ENCODE results near the gene CCDC91.

Gene CCDC91

GRCh38 chr12:28543021-28543890, 353.0 kb downstream of the CCDC91 start:
- peak in 1 of 2 donors; percentile 25 for DNase-seq

GRCh38 chr12:28550757-28551704, 360.8 kb downstream of the CCDC91 start:
- DNase-seq: no peak

GRCh38 chr12:28552251-28552970, 362.2 kb downstream of the CCDC91 start:
- no peak for DNase-seq

GRCh38 chr12:28555748-28556147, 365.5 kb downstream of the CCDC91 start:
- DNase-seq: no peak

GRCh38 chr12:28558250-28558649, 368.0 kb downstream of the CCDC91 start:
- no peak for DNase-seq

- no peak for DNase-seq
Observed at GRCh38 chr12:28563286-28563685, 373.0 kb downstream of the CCDC91 start.

GRCh38 chr12:28563936-28564335, 373.7 kb downstream of the CCDC91 start:
- no peak for DNase-seq

- no peak for DNase-seq
Observed at GRCh38 chr12:28568118-28568517, 377.9 kb downstream of the CCDC91 start.

GRCh38 chr12:28568704-28569103, 378.4 kb downstream of the CCDC91 start:
- DNase-seq: no peak

- DNase-seq: no peak
Observed at GRCh38 chr12:28569698-28570411, 379.6 kb downstream of the CCDC91 start.

GRCh38 chr12:28570811-28571210, 380.6 kb downstream of the CCDC91 start:
- DNase-seq: no peak

- no peak for DNase-seq
Observed at GRCh38 chr12:28574746-28575592, 384.7 kb downstream of the CCDC91 start.

GRCh38 chr12:28575593-28576205, 385.4 kb downstream of the CCDC91 start:
- no peak for DNase-seq

GRCh38 chr12:28578361-28578760, 388.1 kb downstream of the CCDC91 start:
- DNase-seq: no peak

GRCh38 chr12:28578833-28579252, 388.6 kb downstream of the CCDC91 start:
- DNase-seq: no peak

GRCh38 chr12:28582672-28583376, 392.6 kb downstream of the CCDC91 start:
- no peak for DNase-seq

GRCh38 chr12:28583701-28584261, 393.5 kb downstream of the CCDC91 start:
- DNase-seq: no peak

- DNase-seq: no peak
Observed at GRCh38 chr12:28585146-28585545, 394.9 kb downstream of the CCDC91 start.

- DNase-seq: no peak
Observed at GRCh38 chr12:28586481-28586880, 396.2 kb downstream of the CCDC91 start.

- no peak for DNase-seq
Observed at GRCh38 chr12:28591831-28592230, 401.6 kb downstream of the CCDC91 start.

Measured in CD4-positive, alpha-beta T cell treated with Interleukin-1 beta for 1 hour (primary cell).